LNCaP clone FGC (cell line): ENCODE data around the gene P2RX4.
"Not testable (repeated sequence)": the region's sequence is repeated elsewhere in the genome, so short reads cannot be mapped to it uniquely, and the experiment has no call there.

Experiments used
- DNase-seq: peaks from one replicate; pipeline ENCODE4 v3.0.0-alpha.2; 2011; ENCODE audit warnings: low read depth
- H3K4me3 ChIP-seq: 2 replicates; pipeline ENCODE4 v1.5.1; 2011; ENCODE audit warnings: mild to moderate bottlenecking, low read depth, low read length, control low read depth
- CTCF ChIP-seq: IDR thresholded peaks from 2 replicates; pipeline ENCODE4 v1.5.1; 2012; ENCODE audit warnings: mild to moderate bottlenecking; ENCODE audit not compliant: control insufficient read depth, insufficient read depth; ENCODE audit errors: extremely low read depth

Gene P2RX4

DNA sequence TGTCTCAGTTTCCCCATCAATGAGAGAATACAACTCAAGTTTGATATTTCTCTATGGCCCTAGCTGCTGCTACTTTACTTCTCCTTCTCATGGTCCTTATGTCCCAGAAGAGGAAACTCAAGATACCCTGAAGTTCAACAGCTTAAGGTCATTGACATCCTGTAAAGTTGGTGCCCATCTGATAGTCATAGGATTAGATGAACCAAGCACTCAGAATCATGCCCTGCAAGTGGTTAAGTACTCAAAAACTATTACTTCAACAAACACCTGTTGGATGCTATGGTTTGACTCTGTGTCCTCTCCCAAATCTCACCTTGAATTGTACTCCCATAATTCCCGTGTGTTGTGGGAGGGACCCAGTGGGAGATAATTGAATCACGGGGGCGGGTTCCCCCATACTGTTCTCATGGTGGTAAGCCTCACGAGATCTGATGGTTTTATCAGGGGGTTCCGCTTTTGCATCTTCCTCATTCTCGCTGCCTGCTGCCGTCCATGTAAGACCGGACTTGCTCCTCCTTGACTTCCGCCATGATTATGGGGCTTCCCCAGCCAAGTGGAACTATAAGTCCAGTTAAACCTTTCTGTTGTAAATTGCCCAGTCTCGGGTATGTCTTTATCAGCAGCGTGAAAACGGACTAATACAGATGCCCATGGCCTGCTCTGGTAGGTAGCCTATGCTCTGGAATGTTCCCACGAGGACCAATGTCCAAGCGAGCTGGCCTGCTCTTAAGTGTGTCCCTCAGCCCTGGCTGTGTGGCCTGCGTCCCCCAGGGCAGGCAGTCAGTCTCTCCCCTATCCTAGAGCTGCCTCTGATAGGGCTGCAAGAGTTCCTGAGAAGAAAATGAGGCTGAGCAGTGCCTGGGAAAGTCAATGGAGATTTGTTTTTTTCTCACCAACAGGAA lies 68.5 kb downstream of the P2RX4 start:
- DNase-seq = no peak
- TF ChIP-seq CTCF = no peak

GRCh38 chr12:121279071-121279375 lies 69.1 kb downstream of the P2RX4 start:
- no peak for TF ChIP-seq CTCF
- H3K4me3 ChIP-seq = no peak overlapping the region
- no peak for DNase-seq

More for the DNA sequence above, 68.5 kb downstream of the P2RX4 start:
- H3K4me3 ChIP-seq = no peak overlapping the region

DNA sequence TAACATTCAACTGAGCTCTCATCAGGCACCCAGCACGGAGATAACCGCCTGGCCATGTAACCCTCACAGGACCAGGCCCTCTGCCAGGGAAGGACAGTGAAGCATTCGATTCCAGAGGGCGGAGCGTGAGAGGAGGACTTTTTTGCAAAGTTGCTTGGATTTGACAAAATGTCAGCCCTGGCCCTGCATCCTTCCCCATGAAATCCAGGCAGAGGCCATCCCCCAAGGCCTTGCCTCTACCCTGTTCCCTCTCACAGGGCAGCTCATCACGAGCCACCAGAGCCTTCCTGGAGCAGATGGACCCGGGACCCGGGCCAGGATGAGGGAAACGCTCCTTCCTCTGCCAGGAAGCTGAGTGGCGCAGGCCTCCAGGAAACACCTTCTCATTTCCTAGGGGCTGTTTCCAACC lies 69.6 kb downstream of the P2RX4 start:
- TF ChIP-seq CTCF = no peak
- no peak for DNase-seq

DNA sequence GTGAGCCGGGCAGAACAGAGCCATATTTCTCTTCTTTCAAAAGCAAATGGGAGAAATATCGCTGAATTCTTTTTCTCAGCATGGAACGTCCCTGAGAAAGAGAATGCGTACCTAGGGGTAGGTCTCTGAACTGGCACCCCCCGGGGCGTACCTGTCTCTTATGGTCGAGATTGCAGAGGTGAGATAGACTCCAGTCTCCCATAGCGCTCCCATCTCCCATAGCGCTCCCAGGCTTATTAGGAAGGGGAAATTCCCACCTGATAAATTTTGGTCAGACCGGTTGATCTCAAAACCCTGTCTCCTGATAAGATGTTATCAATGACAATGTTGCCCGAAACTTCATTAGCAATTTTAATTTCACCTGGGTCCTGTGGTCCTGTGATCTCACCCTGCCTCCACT lies 70.6 kb downstream of the P2RX4 start:
- not testable (repeated sequence) for DNase-seq, H3K4me3 ChIP-seq

More for the DNA sequence above, 69.6 kb downstream of the P2RX4 start:
- no peak overlapping the region for H3K4me3 ChIP-seq

GRCh38 chr12:121281116-121281515 lies 71.2 kb downstream of the P2RX4 start:
- not testable (repeated sequence) for DNase-seq

GRCh38 chr12:121282072-121282742 lies 72.3 kb downstream of the P2RX4 start:
- no peak overlapping the region for H3K4me3 ChIP-seq
- no peak for DNase-seq
- TF ChIP-seq CTCF = no peak

More at GRCh38 chr12:121281116-121281515, 71.2 kb downstream of the P2RX4 start:
- not testable (repeated sequence) for H3K4me3 ChIP-seq

GRCh38 chr12:121282910-121283309 lies 73.0 kb downstream of the P2RX4 start:
- DNase-seq, H3K4me3 ChIP-seq: not testable (repeated sequence)

- H3K4me3 ChIP-seq = no peak overlapping the region
- TF ChIP-seq CTCF = no peak
- DNase-seq = no peak
Observed at GRCh38 chr12:121283388-121283787, 73.5 kb downstream of the P2RX4 start.
